SK-N-MC (cell line): ENCODE data around the gene SMC3.
"Not testable (repeated sequence)": the region's sequence is repeated elsewhere in the genome, so short reads cannot be mapped to it uniquely, and the experiment has no call there.

ENCODE experiments used
- EZH2 ChIP-seq: fragments of 200-600 bp; sonication (generic); IDR thresholded peaks from one replicate; pipeline ENCODE4 v1.6.1; 2017; ENCODE audit warnings: antibody characterized with exemption
- FOXP2 ChIP-seq: optimal IDR thresholded peaks from 2 replicates; pipeline ENCODE3; 2011; ENCODE audit warnings: mild to moderate bottlenecking, moderate library complexity; ENCODE audit not compliant: insufficient read depth; ENCODE audit errors: extremely low read length, control extremely low read depth
- POLR2AphosphoS5 ChIP-seq: IDR thresholded peaks from 2 replicates; pipeline ENCODE4 v1.6.1; 2012; ENCODE audit warnings: mild to moderate bottlenecking, low read depth, low read length, borderline replicate concordance

DNA sequence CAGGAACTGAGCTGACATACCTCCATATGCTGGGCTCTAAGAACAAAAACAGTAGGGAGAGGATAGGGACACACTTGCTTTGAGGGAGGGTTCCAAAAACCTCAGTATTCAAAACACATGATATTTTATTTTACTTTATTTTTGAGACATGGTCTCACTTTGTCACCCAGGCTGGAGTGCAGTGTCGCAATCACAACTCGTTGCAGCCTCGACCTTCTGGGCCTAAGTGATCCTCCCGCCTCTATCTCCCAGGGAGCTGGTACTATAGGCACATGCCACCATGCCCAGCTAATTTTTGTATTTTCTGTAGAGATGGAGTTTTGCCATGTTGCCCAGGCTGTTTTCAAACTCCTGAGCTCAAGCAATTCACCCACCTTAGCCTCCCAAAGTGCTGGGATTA is 34.9 kb upstream of the SMC3 start:
- not testable (repeated sequence) for TF ChIP-seq EZH2, POLR2AphosphoS5, FOXP2
